HPDE6-E6E7 (cell line): Measurements from ENCODE around the gene HDHD5.
"Not testable (repeated sequence)": the region's sequence is repeated elsewhere in the genome, so short reads cannot be mapped to it uniquely, and the experiment has no call there.

Experiments used
- DNase-seq: peaks from one replicate; pipeline ENCODE4 v3.0.0; 2011; ENCODE audit warnings: missing footprints; ENCODE audit errors: extremely low spot score

Gene HDHD5

GRCh38 chr22:17157714-17158113 is 1.4 kb downstream of the HDHD5 start:
- no peak for DNase-seq

- no peak for DNase-seq
Observed at GRCh38 chr22:17155941-17156340, 3.1 kb downstream of the HDHD5 start.

DNA sequence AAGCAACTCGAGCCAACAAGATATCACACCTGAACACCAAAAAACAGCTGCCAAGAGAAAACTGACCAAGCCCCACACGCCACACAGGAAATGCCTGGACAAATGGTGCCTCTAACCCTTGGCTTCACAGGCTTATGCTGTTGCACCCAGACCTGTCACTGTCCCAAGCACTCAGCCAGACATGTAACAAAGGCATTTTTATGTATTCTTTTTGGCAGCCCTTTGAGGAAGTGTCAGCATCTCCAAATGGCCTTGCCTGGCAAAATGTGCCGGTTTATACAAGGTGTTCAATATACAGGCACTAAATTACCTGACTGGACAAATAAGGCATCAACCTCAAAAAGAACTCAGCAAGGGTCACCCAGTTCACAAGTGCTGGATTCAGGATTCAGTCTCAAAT is 6.1 kb downstream of the HDHD5 start:
- DNase-seq = no peak

DNA sequence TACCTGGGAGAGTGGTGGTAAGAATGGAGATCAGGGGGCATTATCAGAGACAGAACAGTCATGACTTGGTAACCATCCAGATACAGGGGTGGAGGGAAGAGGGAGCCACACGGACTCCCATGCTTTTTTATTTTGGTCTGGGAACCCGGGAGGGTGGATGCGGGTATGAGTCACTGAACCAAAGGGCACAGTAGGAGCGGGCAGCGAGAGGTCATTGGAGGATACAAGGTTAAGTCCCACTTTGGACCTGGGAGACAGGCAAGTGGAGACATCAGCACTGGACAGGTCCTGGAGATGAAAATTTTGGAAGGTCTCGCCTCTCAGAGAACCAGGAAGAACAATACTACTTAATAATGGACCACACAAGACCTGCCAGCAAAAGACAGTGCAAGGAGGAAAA is 6.7 kb downstream of the HDHD5 start:
- no peak for DNase-seq

- DNase-seq = no peak
Observed at GRCh38 chr22:17149076-17149815, 9.8 kb downstream of the HDHD5 start.

GRCh38 chr22:17147458-17147857 is 11.6 kb downstream of the HDHD5 start:
- not testable (repeated sequence) for DNase-seq

- no peak for DNase-seq
Observed at GRCh38 chr22:17145021-17145680, 13.9 kb downstream of the HDHD5 start.

DNA sequence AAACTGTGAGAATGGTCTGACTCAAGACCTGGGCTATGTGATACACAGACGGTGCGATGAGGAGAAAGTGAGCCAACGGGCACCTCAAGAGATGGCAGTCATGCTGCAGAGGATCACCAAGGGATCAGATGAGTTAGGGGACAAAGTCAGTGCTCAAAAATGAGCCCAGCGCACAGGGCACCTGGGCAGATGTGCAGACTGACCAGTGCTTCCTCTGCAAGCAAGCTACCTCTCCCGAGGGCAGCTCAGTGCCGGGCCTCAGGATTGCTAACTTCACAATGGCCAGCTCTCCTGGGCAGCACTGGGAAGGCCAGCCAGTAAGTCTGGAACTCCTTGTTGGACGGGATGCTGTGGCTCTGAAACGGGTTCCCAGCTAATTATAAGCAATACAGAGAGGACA is 15.3 kb downstream of the HDHD5 start:
- no peak for DNase-seq

GRCh38 chr22:17143101-17143500 is 16.0 kb downstream of the HDHD5 start:
- no peak for DNase-seq

- no peak for DNase-seq
Observed at GRCh38 chr22:17140826-17141766, 18.0 kb downstream of the HDHD5 start.

DNA sequence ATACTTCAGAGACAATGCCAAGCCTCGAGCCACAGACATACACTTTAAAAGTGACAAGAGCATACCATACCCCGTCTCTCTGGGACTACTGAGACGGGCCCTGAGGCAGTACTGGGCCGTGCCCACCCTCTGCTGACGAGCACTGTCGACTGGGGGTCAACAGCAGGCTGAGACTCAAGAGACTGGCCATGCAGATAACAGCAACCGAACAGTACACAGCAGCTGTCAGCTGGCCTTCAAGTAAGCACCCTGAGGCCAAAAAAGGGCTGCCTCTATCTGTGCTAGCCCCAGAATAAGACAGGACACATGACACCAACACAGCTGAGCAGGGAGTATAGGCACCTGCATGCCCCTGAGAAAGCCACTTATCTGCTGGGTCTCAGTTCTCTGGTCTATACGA is 19.1 kb downstream of the HDHD5 start:
- no peak for DNase-seq

GRCh38 chr22:17138513-17138912 is 20.6 kb downstream of the HDHD5 start:
- DNase-seq = no peak

- DNase-seq = no peak
Observed at GRCh38 chr22:17137861-17138425, 21.1 kb downstream of the HDHD5 start.

DNA sequence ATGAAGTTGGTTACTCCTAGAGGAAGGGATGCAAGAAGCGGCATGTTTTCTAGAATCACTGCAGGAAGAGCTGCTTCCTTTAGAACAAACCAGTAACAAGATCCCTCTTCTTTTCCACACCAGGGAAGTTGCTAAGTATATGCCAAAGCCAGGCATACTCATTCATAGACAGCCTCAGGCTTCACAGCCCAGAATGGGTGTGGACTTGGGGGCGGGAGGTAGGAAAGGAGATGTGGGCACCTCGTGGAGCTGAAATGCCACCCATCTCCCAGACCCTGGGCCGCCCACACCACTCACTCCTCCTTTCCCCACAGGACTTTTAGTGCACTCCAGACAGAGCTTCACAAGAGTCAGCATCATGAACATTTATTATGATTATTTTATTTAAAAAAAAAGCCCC is 21.9 kb downstream of the HDHD5 start:
- no peak for DNase-seq

GRCh38 chr22:17135153-17135760 is 23.8 kb downstream of the HDHD5 start:
- no peak for DNase-seq

- no peak for DNase-seq
Observed at GRCh38 chr22:17133137-17133536, 25.9 kb downstream of the HDHD5 start.

DNA sequence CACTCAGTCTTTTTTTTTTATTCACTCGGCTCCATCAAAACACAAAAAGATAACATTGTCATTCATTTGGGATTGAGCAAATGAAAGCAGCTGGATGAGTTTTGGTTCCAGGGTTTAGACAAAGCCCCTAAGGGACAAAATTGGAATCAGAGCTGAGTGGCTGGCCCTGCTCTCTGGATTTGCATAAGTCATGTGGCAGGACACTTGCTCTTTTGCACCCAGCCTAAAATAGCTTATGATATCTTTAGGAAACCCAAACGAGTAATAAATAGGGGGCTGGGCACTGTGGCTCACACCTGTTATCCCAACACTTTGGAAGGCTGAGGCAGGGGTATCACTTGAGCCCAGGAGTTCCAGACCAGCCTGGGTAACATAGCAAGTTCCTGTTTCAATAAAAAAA is 27.0 kb downstream of the HDHD5 start:
- no peak for DNase-seq

DNA sequence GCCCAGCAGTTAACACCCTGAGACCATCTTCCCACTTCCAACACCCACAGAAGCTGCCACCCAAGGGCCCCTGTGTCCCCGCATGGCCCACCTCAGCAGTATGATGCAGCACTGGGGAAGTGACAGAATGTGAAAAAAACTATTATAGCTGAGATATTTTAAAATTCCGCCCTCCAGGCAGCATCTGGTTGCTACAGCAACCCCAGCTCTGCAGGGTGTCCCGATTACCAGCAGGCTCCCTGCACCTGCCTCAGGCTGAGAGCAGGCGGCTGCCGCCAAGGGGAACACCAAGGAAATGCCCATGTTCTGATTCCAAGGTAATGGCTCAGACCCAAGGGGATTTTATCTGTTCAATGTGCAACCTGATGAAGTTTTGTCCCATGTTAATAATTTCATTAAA is 27.4 kb downstream of the HDHD5 start:
- no peak for DNase-seq

- no peak for DNase-seq
Observed at GRCh38 chr22:17130199-17130598, 28.9 kb downstream of the HDHD5 start.

DNA sequence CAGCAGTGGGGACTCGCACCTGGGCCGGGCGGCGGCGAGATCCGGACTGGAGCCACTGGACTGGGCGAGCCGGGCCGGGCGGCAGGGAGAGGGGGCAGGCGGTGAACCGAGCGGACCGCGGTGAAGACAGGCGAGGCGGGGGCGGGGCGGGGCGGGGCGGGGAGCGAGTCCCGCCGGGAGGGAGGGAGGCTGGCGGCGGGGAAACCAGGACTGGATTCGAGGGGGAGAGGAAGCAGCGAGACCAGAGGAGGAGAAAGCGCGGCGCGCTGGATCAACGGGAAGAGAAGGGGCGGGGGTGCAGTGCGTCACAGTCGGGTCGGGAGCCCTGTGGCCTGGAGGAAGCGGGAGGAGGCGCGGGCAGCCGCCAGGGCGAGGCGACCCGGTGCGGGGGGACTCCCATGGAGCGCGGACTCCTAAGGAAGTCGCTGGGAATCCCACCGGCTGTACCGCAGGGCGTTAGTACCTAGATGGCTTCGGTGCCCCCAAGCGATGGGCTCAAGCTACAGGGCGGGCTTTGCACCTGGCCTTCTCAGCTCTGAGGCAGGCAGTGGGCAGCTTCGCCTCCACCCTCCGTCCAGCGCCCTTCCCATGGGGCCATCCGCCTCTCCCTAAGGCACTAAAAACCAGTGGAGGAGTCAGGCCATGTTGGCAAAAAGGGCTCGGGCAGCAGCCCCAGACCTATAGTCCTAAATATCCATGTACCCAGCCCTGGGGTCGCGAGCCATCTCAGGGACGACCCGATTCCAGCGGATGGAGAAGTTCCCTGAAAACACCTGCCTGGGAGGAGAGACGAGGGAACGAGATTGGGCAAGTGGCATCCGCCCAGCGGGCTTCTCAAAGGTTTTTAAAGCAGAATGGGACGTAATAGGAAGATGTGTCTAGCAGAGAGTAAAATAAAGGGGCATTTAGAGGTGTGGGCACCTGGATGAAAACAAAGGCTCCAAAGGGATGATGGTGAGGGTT is 37.6 kb downstream of the HDHD5 start, which contains the start of gene TMEM121B:
TSS of gene TMEM121B (minus strand) at position 128 of the 963 bp plus-strand sequence. CDS start 233 bp downstream, outside the sequence.
- DNase-seq = peak; percentile 12
